KMS-11 (cell line): ENCODE measurements around the gene GAPT.

ENCODE experiments used
- H2AFZ ChIP-seq: fragments of 200-600 bp; sonication (generic); 2 replicates; pipeline ENCODE4 v1.6.1; 2016; ENCODE audit warnings: antibody characterized with exemption, mixed run types, low read depth
- H3K27ac ChIP-seq: fragments of 200-600 bp; sonication (generic); 2 replicates; pipeline ENCODE4 v1.6.1; 2016; ENCODE audit warnings: mild to moderate bottlenecking, mixed run types
- H3K27me3 ChIP-seq: fragments of 200-600 bp; sonication (generic); 2 replicates; pipeline ENCODE4 v1.6.1; 2017; ENCODE audit warnings: mild to moderate bottlenecking, low read depth, mixed run types, moderate library complexity; ENCODE audit not compliant: insufficient read depth
- H3K36me3 ChIP-seq: fragments of 200-600 bp; sonication (generic); 2 replicates; pipeline ENCODE4 v1.6.1; 2017; ENCODE audit warnings: mild to moderate bottlenecking, mixed run types; ENCODE audit not compliant: insufficient read depth
- H3K4me1 ChIP-seq: fragments of 200-600 bp; sonication (generic); 2 replicates; pipeline ENCODE4 v1.6.1; 2016; ENCODE audit warnings: mild to moderate bottlenecking, low read depth, mixed run types; ENCODE audit not compliant: poor library complexity, severe bottlenecking
- H3K4me2 ChIP-seq: fragments of 200-600 bp; sonication (generic); 2 replicates; pipeline ENCODE4 v1.7.0; 2016; ENCODE audit warnings: mild to moderate bottlenecking, mixed run types
- H3K4me3 ChIP-seq: fragments of 200-600 bp; sonication (generic); IDR thresholded peaks from 2 replicates; pipeline ENCODE4 v1.6.1; 2017; ENCODE audit warnings: low read depth, low read length, mixed read lengths; ENCODE audit not compliant: insufficient read depth
- H3K79me2 ChIP-seq: fragments of 200-600 bp; sonication (generic); 2 replicates; pipeline ENCODE4 v1.6.1; 2016; ENCODE audit warnings: low read depth, mixed run types; ENCODE audit not compliant: insufficient read depth
- H3K9ac ChIP-seq: fragments of 200-600 bp; sonication (generic); 2 replicates; pipeline ENCODE4 v1.6.1; 2016; ENCODE audit warnings: mild to moderate bottlenecking, mixed run types
- H4K20me1 ChIP-seq: fragments of 200-600 bp; sonication (generic); 2 replicates; pipeline ENCODE4 v1.6.1; 2016; ENCODE audit warnings: mild to moderate bottlenecking, mixed run types; ENCODE audit not compliant: insufficient read depth
- TF ChIP-seq, protein P1 (sequence below): fragments of 200-600 bp; sonication (generic); conservative IDR thresholded peaks from 2 replicates; pipeline ENCODE4 v1.6.1; 2017; ENCODE audit warnings: low read depth, mild to moderate bottlenecking, antibody characterized with exemption, low read length, moderate library complexity, mixed read lengths

GAPT gene

DNA sequence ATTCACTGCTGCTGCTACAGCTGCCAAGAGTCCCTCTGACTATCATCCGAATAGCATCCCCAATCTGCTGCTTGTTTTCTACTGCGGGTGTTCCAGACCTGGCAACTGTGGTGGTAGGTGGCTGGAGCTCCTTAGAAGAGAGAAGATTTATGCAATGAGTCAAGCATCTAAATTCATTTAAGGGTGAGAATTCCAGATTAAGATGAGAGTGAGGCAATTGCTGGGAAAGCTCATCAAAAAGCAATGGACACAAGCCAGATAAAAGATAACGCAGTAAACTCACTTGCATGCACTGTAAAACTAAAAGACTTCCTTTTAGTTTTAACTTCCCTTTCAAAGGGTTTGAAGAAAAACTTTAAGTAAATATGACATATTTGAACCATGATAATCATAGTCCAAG is 35.2 kb upstream of the GAPT start:
- H3K79me2 ChIP-seq, result no peaks in the 10 kb centered on the region
- H2AFZ ChIP-seq, result no peak overlapping the region
- no peaks in the 10 kb centered on the region for H3K27me3 ChIP-seq
- TF ChIP-seq, protein P1, sequence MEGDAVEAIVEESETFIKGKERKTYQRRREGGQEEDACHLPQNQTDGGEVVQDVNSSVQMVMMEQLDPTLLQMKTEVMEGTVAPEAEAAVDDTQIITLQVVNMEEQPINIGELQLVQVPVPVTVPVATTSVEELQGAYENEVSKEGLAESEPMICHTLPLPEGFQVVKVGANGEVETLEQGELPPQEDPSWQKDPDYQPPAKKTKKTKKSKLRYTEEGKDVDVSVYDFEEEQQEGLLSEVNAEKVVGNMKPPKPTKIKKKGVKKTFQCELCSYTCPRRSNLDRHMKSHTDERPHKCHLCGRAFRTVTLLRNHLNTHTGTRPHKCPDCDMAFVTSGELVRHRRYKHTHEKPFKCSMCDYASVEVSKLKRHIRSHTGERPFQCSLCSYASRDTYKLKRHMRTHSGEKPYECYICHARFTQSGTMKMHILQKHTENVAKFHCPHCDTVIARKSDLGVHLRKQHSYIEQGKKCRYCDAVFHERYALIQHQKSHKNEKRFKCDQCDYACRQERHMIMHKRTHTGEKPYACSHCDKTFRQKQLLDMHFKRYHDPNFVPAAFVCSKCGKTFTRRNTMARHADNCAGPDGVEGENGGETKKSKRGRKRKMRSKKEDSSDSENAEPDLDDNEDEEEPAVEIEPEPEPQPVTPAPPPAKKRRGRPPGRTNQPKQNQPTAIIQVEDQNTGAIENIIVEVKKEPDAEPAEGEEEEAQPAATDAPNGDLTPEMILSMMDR, result no peak
- H3K4me1 ChIP-seq, result peaks cover 6% of the 10 kb centered on the region
- no peaks in the 10 kb centered on the region for H3K36me3 ChIP-seq
- H3K27ac ChIP-seq, result no peak overlapping the region
- no peak overlapping the region for H3K4me3 ChIP-seq
- no peak overlapping the region for H3K9ac ChIP-seq
- no peak overlapping the region for H3K4me2 ChIP-seq
- no peaks in the 10 kb centered on the region for H4K20me1 ChIP-seq

DNA sequence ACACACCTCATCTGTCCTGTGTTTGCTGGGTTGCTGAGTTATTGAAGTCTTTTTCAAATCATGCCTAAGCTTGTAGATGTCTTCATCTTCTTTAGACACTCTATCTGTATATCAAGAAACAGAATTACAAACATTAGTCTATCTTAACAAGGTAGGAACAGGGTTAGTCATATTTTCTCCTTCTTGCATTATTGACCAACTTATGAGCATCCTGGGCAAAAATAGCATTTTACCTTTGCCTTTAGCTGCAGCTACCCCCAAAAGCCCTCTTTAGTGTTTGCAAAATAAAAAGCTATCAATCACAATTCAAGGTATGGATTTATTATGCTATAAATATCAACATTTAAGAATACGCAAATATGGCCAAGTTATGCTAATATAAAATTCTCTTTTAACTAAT is 34.7 kb upstream of the GAPT start:
- no peaks in the 10 kb centered on the region for H3K79me2 ChIP-seq
- TF ChIP-seq, protein P1, result no peak
- H3K27ac ChIP-seq, result no peak overlapping the region
- H4K20me1 ChIP-seq, result no peaks in the 10 kb centered on the region
- H3K4me1 ChIP-seq, result peaks cover 10% of the 10 kb centered on the region
- no peaks in the 10 kb centered on the region for H3K36me3 ChIP-seq
- no peak overlapping the region for H3K4me3 ChIP-seq
- H2AFZ ChIP-seq, result no peak overlapping the region
- no peak overlapping the region for H3K9ac ChIP-seq
- H3K27me3 ChIP-seq, result no peaks in the 10 kb centered on the region
- no peak overlapping the region for H3K4me2 ChIP-seq

DNA sequence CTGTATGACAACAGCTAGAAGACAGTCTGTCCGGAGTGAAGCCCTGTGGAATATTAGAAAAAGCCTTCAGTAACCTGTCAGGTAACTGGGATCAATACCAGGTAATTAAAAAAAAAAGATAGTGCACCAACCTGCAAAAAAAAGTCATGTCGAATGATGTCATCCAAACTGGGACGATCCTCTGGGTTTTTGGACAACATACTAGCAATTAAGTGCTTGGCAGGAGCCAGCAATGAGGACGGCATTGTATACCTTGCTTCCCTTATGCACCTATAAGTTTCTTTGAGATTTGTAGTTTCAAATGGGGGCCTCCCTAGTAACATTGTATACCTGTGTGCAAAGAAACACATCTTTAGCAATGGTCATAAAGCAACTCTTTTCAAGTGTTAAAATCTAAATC is 34.2 kb upstream of the GAPT start:
- Histone ChIP-seq H3K27ac (no peak overlapping the region), H3K36me3 (no peaks in the 10 kb centered on the region), H3K27me3 (no peaks in the 10 kb centered on the region), H3K79me2 (no peaks in the 10 kb centered on the region), H3K4me2 (no peak overlapping the region), H3K4me1 (peaks cover 11% of the 10 kb centered on the region), H3K9ac (no peak overlapping the region), H3K4me3 (no peak overlapping the region), H4K20me1 (no peaks in the 10 kb centered on the region), H2AFZ (no peak overlapping the region)
- TF ChIP-seq, protein P1, result no peak

DNA sequence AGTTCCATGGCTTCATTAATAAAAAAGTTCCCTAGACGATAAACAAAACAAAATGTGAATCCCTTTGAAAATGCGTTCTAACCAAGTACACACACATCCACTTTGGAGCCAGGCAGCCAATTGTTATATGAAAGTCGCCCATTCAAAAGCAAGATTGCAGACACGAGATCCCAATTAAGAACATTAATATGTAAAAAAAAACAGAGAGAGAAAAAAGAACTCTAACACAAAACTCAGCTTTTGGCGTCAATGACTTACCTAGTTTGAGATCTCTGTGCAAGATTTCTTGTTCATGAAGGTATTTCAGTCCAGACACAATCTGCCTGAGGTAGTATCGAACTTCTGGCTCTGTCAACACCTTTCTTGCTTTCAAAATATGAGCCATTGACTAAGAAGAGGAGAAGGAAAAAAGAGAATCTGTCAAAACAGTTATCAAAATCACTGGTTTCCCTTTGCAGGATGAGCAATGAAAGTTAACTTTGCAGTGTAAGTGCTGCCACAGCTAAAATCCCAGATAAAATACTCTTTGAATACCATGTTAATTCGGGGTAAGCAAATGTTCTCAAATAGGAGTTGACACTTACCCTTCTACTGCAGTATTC is 33.0 kb upstream of the GAPT start:
- H3K4me3 ChIP-seq, result no peak overlapping the region
- no peaks in the 10 kb centered on the region for H3K27me3 ChIP-seq
- H3K36me3 ChIP-seq, result no peaks in the 10 kb centered on the region
- TF ChIP-seq, protein P1, result no peak
- no peak overlapping the region for H3K9ac ChIP-seq
- H3K4me1 ChIP-seq, result peaks cover 11% of the 10 kb centered on the region
- H3K79me2 ChIP-seq, result no peaks in the 10 kb centered on the region
- H4K20me1 ChIP-seq, result no peaks in the 10 kb centered on the region
- H3K4me2 ChIP-seq, result no peak overlapping the region; the same call in 1 of the 2 replicates
- no peak overlapping the region for H3K27ac ChIP-seq
- H2AFZ ChIP-seq, result no peak overlapping the region
